Stomach smooth muscle (tissue), 2 donors: ENCODE data around the gene ELMOD2.

Source experiments
- H3K27ac ChIP-seq: one replicate; pipeline ENCODE4 v1.7.0; 2013; ENCODE audit warnings: mild to moderate bottlenecking, low read length, inconsistent platforms
- H3K27me3 ChIP-seq, 2 donors: one replicate each; pipeline ENCODE4 v1.7.0; 2013; ENCODE audit warnings: low read length in 2 of 2; ENCODE audit not compliant: insufficient read depth in 2 of 2, control insufficient read depth in 1 of 2
- H3K36me3 ChIP-seq, 2 donors: one replicate each; pipeline ENCODE4 v1.7.0; 2013; ENCODE audit warnings: low read length in 2 of 2; ENCODE audit not compliant: control insufficient read depth in 2 of 2, insufficient read depth in 2 of 2
- H3K4me1 ChIP-seq: one replicate; pipeline ENCODE4 v1.7.0; 2013; ENCODE audit warnings: low read length; ENCODE audit not compliant: control insufficient read depth, insufficient read depth
- H3K4me3 ChIP-seq, 2 donors: one replicate each; pipeline ENCODE4 v1.7.0; 2013; ENCODE audit warnings: low read length in 2 of 2
- H3K9ac ChIP-seq, 2 donors: one replicate each; pipeline ENCODE4 v1.7.0; 2013; ENCODE audit warnings: low read length in 2 of 2, mild to moderate bottlenecking in 1 of 2
- H3K9me3 ChIP-seq, 2 donors: one replicate each; pipeline ENCODE4 v1.7.0; 2013; ENCODE audit warnings: low read length in 2 of 2; ENCODE audit not compliant: control insufficient read depth in 2 of 2
- donor health status: healthy.
- donor health status: Pancreatic carcinoma.

ELMOD2 gene

DNA sequence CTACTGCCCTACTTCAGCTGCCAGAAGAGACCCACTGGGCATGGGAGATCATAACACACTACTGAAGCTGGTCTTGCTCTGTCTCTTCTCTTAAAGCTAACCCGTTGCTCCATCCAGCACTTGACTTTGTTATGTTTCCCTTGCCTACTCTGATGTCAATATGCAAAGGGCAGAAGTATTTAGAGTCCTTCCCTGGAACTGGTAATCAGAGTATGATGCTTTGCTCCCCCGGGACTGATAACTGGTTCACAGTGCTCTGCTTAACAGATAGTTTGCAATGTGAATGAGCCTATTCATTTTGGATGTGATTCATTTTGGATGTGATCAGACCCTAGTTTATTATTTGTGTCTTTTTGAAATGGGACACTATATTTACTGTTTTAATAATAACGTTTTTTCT lies 57.1 kb downstream of the ELMOD2 start:
- Histone ChIP-seq H3K9me3 (no peaks in the 10 kb centered on the region), H3K4me3 (no peak overlapping the region), H3K27me3 (peaks cover 16 to 36% of the 10 kb centered on the region in 2 donors), H3K36me3 (no peaks in the 10 kb centered on the region), H3K27ac (no peak overlapping the region), H3K4me1 (no peaks in the 10 kb centered on the region), H3K9ac (no peak overlapping the region)

DNA sequence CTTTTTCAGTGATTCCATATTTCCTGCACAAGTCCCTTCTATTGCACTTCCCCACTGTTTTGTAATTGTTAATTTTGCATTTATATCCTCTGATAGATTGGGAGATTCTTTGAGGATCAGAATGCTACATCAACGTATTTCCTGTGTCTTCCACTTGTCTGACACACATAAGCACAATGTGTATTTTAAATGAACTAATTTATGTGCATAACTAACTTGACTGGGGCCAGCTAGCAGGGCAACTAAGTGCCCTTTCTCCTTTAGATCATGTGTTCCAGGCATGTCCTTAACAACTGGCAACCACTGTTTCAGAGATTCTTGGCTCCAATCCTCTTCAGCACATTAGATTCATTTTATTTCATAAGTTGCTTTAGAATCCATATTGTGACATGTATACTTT lies 60.5 kb downstream of the ELMOD2 start:
- Histone ChIP-seq H3K4me1 (no peaks in the 10 kb centered on the region), H3K27ac (no peak overlapping the region), H3K36me3 (no peaks in the 10 kb centered on the region), H3K27me3 (peaks cover 4 to 15% of the 10 kb centered on the region in 2 donors), H3K4me3 (no peak overlapping the region), H3K9ac (no peak overlapping the region), H3K9me3 (no peaks in the 10 kb centered on the region)

DNA sequence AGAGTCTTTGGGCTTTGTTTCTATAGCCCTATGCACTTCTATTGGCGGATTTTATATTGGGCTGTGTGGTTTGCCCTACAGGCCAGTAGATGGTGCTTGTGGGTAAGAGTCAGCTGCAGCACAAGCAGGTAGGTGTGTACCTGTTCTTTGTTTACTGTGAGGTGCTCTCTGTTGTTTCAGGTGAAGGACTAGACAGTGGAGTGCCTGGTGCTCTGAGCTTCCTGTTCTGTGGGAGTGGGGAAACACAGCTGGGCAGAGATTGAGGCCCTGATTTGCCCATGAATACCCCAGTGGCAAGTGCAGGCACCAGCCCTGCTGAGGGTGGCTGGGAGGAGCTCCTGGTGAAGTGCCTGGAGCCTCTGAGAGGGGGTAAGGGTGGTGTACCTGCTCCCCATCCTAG lies 71.1 kb downstream of the ELMOD2 start:
- no peak overlapping the region for H3K9ac ChIP-seq
- no peaks in the 10 kb centered on the region for H3K36me3 ChIP-seq
- no peaks in the 10 kb centered on the region for H3K9me3 ChIP-seq
- H3K4me1 ChIP-seq = no peaks in the 10 kb centered on the region
- no peaks in the 10 kb centered on the region for H3K27me3 ChIP-seq
- no peak overlapping the region for H3K4me3 ChIP-seq
- H3K27ac ChIP-seq = no peak overlapping the region

DNA sequence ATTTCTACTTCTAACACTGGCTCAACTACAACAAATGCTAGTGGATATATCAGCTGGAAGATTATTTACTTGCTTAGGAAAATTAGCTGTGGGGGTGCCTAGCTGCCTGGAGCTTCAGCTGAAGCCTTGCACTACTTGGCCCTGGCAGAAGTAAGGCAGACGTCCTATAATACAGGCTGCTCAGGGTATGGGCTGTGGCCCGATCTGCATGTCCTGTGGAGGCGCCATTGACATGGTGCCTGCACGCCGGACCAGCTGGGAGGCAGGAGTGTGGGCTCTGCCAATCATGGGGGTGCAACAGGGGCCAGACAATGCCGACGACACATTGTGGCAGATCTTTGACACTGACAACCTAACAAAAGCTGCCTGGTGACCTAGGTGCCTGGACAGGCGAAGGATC lies 76.4 kb downstream of the ELMOD2 start:
- Histone ChIP-seq H3K4me3 (no peak overlapping the region), H3K4me1 (no peaks in the 10 kb centered on the region), H3K27ac (no peak overlapping the region), H3K27me3 (no peaks in the 10 kb centered on the region), H3K9me3 (no peaks in the 10 kb centered on the region), H3K36me3 (no peaks in the 10 kb centered on the region), H3K9ac (no peak overlapping the region)

DNA sequence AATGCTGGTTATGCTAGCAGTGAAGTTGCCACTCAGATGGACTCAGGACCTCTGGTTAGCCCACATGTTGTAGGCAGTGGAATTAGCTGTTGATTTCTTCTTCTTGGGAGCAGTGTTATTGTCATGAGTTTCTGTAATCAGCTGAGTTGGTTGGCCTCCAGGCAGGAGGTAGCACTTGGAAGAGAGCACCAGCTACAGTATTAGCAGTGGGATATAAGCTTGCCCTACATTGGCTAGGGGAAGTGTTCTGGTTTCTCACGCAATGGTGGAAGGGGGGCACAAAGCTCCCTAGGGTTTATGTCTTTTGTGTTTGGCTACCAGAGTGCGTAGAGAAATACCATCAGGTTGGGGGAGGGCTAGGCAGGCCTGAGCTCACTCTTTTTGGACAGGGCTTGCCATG lies 78.7 kb downstream of the ELMOD2 start:
- H3K9me3 ChIP-seq = no peaks in the 10 kb centered on the region
- H3K27me3 ChIP-seq = no peaks in the 10 kb centered on the region
- no peak overlapping the region for H3K4me3 ChIP-seq
- no peaks in the 10 kb centered on the region for H3K36me3 ChIP-seq
- H3K27ac ChIP-seq = no peak overlapping the region
- no peaks in the 10 kb centered on the region for H3K4me1 ChIP-seq
- no peak overlapping the region for H3K9ac ChIP-seq

DNA sequence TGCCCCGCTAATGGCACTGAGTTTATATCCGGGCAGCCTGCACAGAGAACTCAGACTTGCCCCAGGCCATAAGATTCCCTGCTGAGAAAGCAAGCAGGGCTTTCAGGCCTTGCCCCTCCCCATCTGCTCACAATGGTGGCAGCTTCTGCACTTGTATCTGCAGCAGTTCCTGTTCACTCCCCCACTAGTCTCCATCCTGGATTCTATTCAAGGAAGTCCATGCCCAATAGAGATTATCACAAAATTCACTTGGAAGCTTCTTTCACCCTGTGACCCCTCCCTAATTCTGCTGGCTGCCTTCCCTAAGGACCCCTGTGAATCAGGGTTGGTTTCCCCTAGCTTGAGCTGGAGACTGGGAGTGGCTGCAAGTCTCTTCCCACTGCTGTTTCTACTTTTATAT lies 79.3 kb downstream of the ELMOD2 start:
- H3K27me3 ChIP-seq = no peaks in the 10 kb centered on the region
- no peak overlapping the region for H3K9ac ChIP-seq
- no peak overlapping the region for H3K4me3 ChIP-seq
- no peak overlapping the region for H3K27ac ChIP-seq
- no peaks in the 10 kb centered on the region for H3K9me3 ChIP-seq
- H3K4me1 ChIP-seq = no peaks in the 10 kb centered on the region
- no peaks in the 10 kb centered on the region for H3K36me3 ChIP-seq
